Activated effector memory CD4-positive, alpha-beta T cell treated with Interleukin-2 at 50 U/mL for 16 hours (primary cell): ENCODE measurements around the gene COL5A1.

Source experiments
- DNase-seq: peaks from one replicate; pipeline ENCODE4 v3.0.0-alpha.2; 2020

COL5A1 gene

DNA sequence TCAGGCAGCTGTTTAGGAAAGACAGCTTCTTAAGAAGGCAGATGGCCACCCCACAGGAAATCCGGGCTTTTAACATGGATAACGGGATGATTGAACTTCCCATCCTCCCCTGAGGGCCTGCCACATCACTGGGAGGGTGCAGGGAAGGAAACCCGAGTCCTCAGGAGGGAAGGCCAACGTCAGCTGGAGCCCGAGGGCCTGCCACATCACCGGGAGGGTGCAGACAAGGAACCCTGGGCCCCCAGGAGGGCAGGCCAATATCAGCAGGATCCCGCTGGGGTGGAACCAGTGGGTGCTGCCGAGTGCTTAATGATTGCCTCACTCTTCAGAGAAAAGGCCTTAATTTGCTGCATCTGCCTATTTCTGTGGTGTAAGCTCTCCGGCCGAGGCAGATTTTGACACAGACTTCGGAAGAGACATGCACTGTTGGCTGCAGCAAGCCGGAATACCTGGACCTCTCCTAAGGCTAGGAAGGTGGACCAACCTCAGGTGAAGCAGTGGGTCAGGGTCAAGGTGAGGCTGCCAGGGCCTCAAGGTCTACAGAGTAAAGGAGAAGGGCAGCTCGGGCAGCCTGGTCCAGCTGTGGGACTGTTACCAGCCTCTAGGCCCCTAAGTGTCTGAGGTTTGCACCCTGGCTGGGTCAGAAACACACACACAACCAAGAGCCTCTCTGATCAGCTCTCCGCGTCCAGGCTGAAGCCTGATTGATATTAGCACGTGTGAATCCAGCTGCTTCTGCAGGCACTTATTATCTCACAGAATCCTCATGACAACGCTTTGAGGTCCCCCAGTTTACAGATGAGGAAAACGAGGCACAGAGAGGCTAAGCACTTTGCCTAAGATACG lies 14.8 kb upstream of the COL5A1 start:
- no peak for DNase-seq

GRCh38 chr9:134627417-134628353 lies 13.9 kb upstream of the COL5A1 start:
- no peak for DNase-seq

GRCh38 chr9:134628354-134628736 lies 13.3 kb upstream of the COL5A1 start:
- DNase-seq, result no peak

DNA sequence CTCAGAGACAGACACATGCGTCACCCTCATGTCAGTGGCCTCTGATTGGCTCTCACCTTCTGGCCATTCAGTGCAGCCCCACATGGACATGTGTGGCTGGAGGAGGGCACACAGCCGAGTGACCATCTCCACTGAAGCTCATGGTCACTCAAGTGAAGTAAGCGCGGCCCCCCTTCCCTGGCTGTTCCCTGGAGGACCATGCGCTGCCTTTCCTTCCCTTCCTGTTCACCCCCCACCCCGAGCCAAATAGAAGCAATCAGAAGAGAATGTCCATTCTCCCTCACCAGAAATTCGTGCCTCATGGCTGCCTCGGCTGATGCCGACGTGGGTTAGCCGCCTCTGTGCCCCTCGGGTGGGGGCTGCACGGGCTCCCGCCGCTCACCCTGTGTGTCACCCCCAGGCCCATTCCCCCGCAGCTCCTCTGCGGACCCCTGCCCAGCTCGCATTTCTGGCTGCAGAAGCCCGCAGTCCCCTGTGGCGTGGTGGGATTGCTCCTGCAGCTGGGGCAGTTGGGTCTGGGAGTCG lies 12.5 kb upstream of the COL5A1 start:
- no peak for DNase-seq

- DNase-seq, result no peak
Measured at GRCh38 chr9:134629586-134630392, 11.8 kb upstream of the COL5A1 start.

- DNase-seq, result no peak
Measured at GRCh38 chr9:134630393-134630790, 11.2 kb upstream of the COL5A1 start.

DNA sequence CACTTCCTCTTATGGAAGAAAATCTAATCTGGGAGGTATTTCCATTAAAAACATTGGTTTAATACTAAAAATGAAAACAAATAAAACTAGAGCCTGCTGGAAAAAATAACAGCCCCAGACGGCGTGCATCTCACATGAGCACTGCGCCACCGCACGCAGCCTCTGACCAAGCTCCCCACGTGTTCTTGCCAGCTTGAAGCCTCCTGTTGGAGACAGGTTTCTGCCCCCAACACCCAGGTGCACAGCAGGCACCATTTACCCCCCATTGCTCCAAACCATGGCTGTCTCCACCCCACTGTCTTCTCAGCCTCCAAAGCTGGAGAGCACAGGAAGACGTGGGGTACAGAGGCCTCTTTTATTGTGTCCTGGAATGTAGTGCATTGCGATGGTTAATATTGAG lies 10.7 kb upstream of the COL5A1 start:
- no peak for DNase-seq

- no peak for DNase-seq
Measured at GRCh38 chr9:134631881-134632280, 9.7 kb upstream of the COL5A1 start.

- DNase-seq, result no peak
Measured at GRCh38 chr9:134632329-134632728, 9.3 kb upstream of the COL5A1 start.

DNA sequence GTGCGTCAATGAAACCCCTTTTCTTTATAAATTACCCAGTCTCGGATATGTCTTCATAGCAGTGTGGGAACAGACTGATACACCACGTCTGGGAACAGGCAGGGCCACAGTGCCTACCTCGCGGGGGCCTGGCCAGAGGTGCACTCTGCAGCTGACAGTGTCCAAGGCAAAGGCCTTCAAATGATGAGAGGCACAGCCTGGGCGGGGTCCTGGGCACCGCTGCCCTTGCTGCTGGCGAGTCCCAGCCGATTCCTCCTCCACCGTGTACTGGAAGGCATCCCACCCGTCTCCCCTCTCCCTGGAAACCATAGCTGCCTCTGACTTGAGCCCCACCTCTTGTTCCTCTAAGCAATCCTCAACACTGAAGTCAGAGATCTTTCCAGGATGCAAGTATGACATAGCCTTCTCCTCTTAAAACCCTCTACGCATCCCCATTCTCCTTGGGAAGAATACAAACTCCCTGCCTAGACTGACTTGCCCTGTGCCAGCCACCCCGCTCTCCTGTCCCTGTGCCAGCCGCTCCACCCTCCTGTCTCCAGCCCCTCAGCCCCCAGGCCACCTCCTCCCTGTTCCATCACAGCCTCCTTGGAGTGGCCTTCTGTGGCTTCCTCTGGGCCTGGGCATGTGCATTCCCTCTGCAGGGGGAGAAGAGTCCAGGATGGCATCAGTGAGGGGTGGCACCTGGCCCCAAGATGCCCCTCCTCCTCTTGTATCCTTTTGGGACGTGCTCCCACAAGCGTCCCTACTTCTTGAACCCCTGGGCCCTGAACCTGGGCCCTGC lies 8.1 kb upstream of the COL5A1 start:
- DNase-seq, result no peak

- no peak for DNase-seq
Measured at GRCh38 chr9:134634176-134634575, 7.4 kb upstream of the COL5A1 start.

- no peak for DNase-seq
Measured at GRCh38 chr9:134634667-134635230, 6.9 kb upstream of the COL5A1 start.

DNA sequence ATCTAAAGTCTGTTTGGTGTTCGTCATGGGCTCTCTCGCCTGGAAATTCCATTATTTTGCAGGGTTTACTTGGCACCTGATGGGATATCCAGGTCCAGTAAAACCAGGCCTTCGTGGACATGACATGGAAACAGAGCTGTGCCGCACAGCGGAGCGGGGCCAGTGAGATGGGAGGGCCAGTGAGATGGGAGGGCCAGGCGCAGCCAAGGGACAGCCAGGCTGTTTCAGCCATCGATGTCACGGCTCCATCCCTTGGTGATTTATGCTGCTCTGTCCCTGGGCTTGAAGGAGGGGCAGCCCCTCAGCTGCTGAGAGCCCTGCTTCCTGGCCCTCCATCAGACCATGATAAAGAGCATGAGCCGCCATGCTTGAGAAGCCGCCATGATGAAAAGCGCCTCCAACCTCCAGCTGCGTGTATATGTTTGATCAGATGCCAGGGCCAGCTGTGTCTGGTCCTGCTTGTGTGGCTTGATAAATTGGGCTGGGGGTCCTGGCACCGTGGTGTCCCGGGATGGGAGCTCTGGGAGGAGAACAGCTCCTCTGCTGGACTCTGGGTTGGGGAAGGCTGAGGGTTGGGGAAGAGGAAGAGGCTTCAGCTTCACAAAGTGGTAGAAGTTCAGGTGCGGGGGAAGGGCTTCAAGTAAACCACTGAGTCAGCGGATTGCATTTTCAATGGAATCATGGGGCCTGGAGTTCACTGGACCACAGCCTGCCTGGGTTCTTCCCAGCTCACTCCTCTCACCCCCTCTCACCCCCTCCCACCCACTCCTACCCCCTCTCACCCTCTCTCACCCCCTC lies 6.1 kb upstream of the COL5A1 start:
- no peak for DNase-seq

- DNase-seq, result no peak
Measured at GRCh38 chr9:134636149-134636507, 5.5 kb upstream of the COL5A1 start.

DNA sequence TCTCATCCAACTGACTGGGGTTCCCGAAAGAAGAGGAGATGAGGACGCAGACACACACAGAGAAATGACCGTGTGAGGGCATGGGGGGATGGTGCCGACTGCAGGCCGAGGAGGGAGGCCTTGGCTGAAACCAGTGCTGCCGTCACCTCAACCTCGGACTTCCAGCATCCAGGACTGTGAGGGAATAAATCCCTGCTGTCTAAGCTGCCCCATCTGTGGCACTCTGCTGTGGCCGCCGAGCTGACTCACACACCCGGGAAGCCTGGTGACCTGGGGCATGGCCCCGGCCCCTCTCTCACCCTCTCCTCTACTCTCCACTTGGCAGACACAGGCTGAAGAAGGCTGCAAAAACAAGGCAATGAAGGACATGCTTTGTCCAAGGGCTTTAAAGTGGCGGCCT lies 4.4 kb upstream of the COL5A1 start:
- DNase-seq, result no peak

GRCh38 chr9:134637696-134638501 lies 3.7 kb upstream of the COL5A1 start:
- DNase-seq, result no peak

GRCh38 chr9:134638502-134639090 lies 3.0 kb upstream of the COL5A1 start:
- DNase-seq, result no peak

- no peak for DNase-seq
Measured at GRCh38 chr9:134639994-134640393, 1.6 kb upstream of the COL5A1 start.

GRCh38 chr9:134640506-134641172 lies 964 bp upstream of the COL5A1 start:
- no peak for DNase-seq
